Activated T-helper 1 cell treated with Interleukin-2 at 50 U/mL for 16 hours (primary cell): ENCODE results near the gene VEPH1.

Experiments used
- DNase-seq: peaks from one replicate; pipeline ENCODE4 v3.0.0-alpha.2; 2020; ENCODE audit warnings: low read depth

Gene VEPH1

GRCh38 chr3:157259825-157260224, 243.4 kb downstream of the VEPH1 start:
- no peak for DNase-seq

DNA sequence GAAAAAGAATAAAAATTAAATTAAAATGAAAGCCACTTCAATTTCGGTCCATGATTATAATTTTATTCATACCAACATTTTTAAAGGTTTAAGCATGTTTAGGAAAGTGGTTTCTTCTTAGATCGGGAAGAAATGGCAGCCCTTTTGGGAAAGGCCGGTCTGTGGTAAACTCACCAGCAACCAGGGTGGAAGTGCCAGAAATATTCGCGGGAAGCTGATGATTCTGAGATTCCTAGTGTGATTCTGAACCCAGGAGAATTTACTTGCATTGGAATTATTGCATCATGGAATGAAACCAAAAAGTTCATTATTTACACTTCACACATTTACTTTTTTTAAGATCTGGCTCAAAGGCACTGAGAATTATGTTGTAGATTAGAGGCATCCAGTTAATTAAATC, 246.1 kb downstream of the VEPH1 start:
- no peak for DNase-seq

DNA sequence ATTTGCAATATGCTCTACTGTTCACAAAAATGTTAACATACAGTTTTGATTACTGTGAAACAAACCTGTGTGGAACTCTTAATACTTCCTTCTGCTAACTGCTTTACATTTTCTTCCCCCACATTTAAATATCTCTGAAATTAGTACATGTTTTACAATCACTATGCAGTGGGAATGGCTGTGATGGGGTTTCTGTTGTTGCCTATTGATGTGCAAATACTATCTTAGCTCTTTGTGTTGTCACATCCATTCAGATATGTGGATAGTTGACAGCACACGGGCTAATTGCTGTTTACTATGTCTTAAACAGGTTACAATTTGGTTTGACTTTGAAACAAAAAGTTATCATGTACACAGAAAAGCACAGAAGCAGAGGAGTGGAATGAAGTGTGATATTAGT, 247.4 kb downstream of the VEPH1 start:
- no peak for DNase-seq

GRCh38 chr3:157251685-157252084, 251.5 kb downstream of the VEPH1 start:
- no peak for DNase-seq

DNA sequence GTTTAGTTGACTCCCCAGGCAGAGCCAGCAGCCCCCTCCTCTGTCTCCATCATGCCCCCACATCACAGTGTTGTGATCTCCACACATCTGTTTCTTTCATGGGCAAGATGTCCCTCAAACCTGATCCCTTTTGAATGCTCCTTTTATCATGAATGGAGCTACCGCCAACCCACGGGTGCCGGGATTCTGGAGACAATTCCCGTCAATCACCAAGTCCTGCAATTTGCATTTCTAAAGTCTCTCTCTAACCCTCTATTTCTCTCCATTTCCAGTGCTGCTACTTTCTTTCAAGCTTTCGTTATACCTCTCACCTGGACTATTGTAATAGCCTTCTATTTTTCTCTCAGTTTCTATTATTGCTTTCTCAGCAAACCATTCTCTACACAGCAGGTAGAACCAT, 253.6 kb downstream of the VEPH1 start:
- no peak for DNase-seq

GRCh38 chr3:157248590-157249422, 254.4 kb downstream of the VEPH1 start:
- no peak for DNase-seq

DNA sequence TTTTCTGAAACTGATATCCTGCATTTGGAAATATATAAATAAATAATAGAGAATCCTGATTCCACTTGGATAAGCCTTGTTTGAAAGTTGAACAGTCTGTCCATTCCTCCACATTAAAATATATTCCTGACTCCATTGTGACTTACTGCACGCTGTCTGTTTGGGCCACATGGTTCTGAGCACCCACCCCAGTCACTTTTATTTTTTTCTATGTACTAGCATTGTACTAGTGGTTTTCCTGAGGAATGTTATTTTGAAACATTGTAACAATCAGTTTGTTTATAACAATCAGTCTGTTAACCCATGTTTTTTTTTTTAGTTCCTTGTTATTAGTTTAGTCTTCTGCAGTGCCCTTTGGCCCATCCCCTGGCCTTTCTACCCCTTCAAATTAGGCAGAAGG, 255.8 kb downstream of the VEPH1 start:
- DNase-seq = no peak

GRCh38 chr3:157242836-157243235, 260.4 kb downstream of the VEPH1 start:
- DNase-seq = no peak

DNA sequence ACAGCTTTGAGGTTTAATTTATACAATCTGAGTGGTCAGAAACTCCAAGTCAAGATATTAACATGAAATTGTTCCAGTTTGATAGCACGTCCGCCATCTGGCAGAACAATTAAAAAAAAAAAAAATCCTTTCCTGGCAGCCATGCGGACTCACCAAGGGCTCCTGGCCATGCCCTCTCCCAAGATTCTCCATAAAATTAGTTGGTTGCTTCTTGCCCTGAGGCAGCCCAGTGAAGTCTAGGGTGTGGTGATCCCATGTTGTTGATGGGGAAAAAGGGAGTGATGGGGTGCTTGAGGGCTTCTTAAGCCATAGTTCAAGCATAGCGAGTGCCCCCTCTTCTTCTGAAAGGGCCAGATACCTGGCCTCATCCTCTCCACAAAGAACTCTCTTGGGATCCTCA, 261.6 kb downstream of the VEPH1 start:
- DNase-seq = no peak

DNA sequence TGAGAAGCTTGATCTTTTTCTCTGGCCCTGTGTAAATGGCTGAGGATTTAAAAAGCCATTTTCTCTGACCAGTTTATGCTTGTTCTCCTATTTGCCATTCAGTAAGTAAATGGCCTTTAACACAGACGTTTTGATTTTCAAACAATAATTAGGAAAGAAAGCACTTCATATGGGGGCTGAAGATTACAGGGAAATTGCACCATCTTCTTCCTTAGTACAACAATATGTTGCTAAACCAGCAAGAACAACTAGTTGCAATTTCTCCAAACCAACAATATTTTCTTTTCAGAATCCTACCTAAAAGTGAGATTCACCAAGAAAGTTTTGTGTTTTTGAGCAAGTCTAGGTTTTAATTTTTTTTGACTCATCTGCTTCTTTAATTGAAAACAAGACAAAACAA, 262.8 kb downstream of the VEPH1 start:
- DNase-seq = no peak

DNA sequence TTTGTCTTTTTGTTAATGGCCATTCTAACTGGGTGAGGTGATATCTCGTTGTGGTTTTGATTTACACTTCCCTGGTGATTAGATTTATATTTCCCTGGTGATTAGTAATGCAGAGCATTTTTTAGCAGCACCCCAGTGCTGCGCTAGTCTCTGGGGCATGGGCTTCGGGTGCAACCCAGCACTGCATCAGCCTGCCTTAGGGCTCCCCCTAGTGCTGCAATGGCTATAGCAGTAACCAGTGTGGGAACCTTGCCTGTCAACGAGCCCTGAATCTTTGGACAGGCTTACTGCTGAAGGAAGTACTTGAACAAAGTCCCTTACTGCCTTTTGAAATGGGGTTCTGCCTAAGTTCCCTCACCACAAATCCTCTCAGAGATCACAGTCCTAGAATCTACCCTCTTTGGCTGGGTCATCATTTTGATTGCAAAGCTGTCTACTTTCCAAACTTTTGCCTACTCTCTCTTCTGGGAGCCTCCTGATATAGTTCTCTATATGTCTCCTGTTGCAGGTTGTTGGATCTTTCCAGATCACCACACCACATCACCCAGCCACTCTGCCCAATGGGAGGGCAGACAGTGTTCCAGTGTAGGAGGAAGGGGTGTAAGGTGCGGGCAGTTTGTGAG, 264.0 kb downstream of the VEPH1 start:
- DNase-seq = peak; percentile 38

GRCh38 chr3:157238457-157238856, 264.8 kb downstream of the VEPH1 start:
- no peak for DNase-seq

- no peak for DNase-seq
These were observed 265.3 kb downstream of the VEPH1 start for GRCh38 chr3:157237886-157238285.

- DNase-seq = no peak
These were observed 267.9 kb downstream of the VEPH1 start for GRCh38 chr3:157235291-157235690.

GRCh38 chr3:157233923-157234322, 269.3 kb downstream of the VEPH1 start:
- no peak for DNase-seq

GRCh38 chr3:157232141-157232540, 271.1 kb downstream of the VEPH1 start:
- DNase-seq = no peak

GRCh38 chr3:157231071-157231470, 272.1 kb downstream of the VEPH1 start:
- no peak for DNase-seq

GRCh38 chr3:157226173-157226847, 276.9 kb downstream of the VEPH1 start:
- DNase-seq = no peak

GRCh38 chr3:157225001-157225400, 278.2 kb downstream of the VEPH1 start:
- DNase-seq = no peak

DNA sequence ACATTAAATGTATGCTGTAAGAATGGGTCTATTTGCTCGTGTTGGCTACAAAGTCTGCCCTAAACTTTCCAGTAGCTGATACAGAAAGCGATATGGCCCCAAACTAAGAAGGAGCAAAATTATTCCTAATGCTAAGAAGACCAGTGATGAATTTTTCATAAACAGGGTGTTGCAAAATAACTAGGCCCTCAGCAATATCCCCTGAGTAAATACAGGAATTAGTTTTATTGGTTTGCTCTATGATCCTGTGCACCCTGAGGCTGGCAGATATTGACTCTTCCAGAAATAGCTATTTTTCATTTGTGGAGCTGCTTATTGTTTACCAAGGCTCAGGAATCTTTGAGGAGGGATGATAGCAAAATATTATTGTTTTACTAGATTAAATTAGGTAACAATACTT, 282.3 kb downstream of the VEPH1 start:
- DNase-seq = no peak

GRCh38 chr3:157220211-157220610, 283.0 kb downstream of the VEPH1 start:
- no peak for DNase-seq

- no peak for DNase-seq
These were observed 284.0 kb downstream of the VEPH1 start for GRCh38 chr3:157219215-157219614.
